Nephron progenitor cell (in vitro differentiated cells): ENCODE results near the gene ROR1.

ENCODE experiments used
- DNase-seq: peaks from one replicate; pipeline ENCODE4 v3.0.0; 2021
- H3K27ac Mint-ChIP-seq: 2 replicates; pipeline ENCODE4 v1.8.0; 2021; ENCODE audit warnings: mild to moderate bottlenecking, moderate library complexity, mixed read lengths
- H3K27me3 Mint-ChIP-seq: 2 replicates; pipeline ENCODE4 v1.8.0; 2021; ENCODE audit warnings: mild to moderate bottlenecking, low read depth, mixed read lengths; ENCODE audit not compliant: poor library complexity
- H3K36me3 Mint-ChIP-seq: 2 replicates; pipeline ENCODE4 v1.8.0; 2021; ENCODE audit warnings: low read depth, mixed read lengths
- H3K4me1 Mint-ChIP-seq: 2 replicates; pipeline ENCODE4 v1.8.0; 2021; ENCODE audit warnings: mixed read lengths
- H3K4me3 Mint-ChIP-seq: 2 replicates; pipeline ENCODE4 v1.8.0; 2021; ENCODE audit warnings: mild to moderate bottlenecking, moderate library complexity, mixed read lengths
- H3K9me3 Mint-ChIP-seq: 2 replicates; pipeline ENCODE4 v1.8.0; 2021; ENCODE audit warnings: mild to moderate bottlenecking, moderate library complexity, mixed read lengths
- CTCF ChIP-seq: fragments of 200-600 bp; sonication (generic); IDR thresholded peaks from 2 replicates; pipeline ENCODE4 v1.5.0; 2021; ENCODE audit warnings: antibody characterized with exemption

ROR1 gene

GRCh38 chr1:64060611-64061302 lies 286.9 kb downstream of the ROR1 start:
- Mint-ChIP-seq H3K9me3 (peaks cover 19% of the 10 kb centered on the region), H3K36me3 (no peaks in the 10 kb centered on the region), H3K4me1 (peaks cover 18% of the 10 kb centered on the region), H3K27me3 (no peaks in the 10 kb centered on the region), H3K4me3 (no peak overlapping the region), H3K27ac (no peak overlapping the region)
- TF ChIP-seq CTCF: no peak
- DNase-seq: no peak

GRCh38 chr1:64061430-64062104 lies 287.8 kb downstream of the ROR1 start:
- Mint-ChIP-seq H3K4me3 (no peak overlapping the region), H3K27me3 (no peaks in the 10 kb centered on the region), H3K36me3 (no peaks in the 10 kb centered on the region), H3K27ac (no peak overlapping the region), H3K4me1 (peaks cover 18% of the 10 kb centered on the region), H3K9me3 (peaks cover 19% of the 10 kb centered on the region)
- no peak for TF ChIP-seq CTCF
- no peak for DNase-seq

GRCh38 chr1:64062529-64062928 lies 288.7 kb downstream of the ROR1 start:
- Mint-ChIP-seq H3K4me1 (peaks cover 18% of the 10 kb centered on the region), H3K36me3 (no peaks in the 10 kb centered on the region), H3K27me3 (no peaks in the 10 kb centered on the region), H3K4me3 (no peak overlapping the region), H3K9me3 (peaks cover 19% of the 10 kb centered on the region), H3K27ac (no peak overlapping the region)
- DNase-seq: no peak
- TF ChIP-seq CTCF: no peak

- H3K4me1 Mint-ChIP-seq: peaks cover 18% of the 10 kb centered on the region
- no peaks in the 10 kb centered on the region for H3K36me3 Mint-ChIP-seq
- no peak overlapping the region for H3K4me3 Mint-ChIP-seq
- peaks cover 14% of the 10 kb centered on the region for H3K9me3 Mint-ChIP-seq
- H3K27ac Mint-ChIP-seq: no peak overlapping the region
- TF ChIP-seq CTCF: no peak
- DNase-seq: no peak
- H3K27me3 Mint-ChIP-seq: no peaks in the 10 kb centered on the region
These were observed 289.2 kb downstream of the ROR1 start for GRCh38 chr1:64062941-64063581.

GRCh38 chr1:64065571-64065970 lies 291.8 kb downstream of the ROR1 start:
- no peak overlapping the region for H3K27ac Mint-ChIP-seq
- H3K4me3 Mint-ChIP-seq: no peak overlapping the region
- DNase-seq: no peak
- no peaks in the 10 kb centered on the region for H3K9me3 Mint-ChIP-seq
- H3K4me1 Mint-ChIP-seq: peaks cover 24% of the 10 kb centered on the region
- H3K27me3 Mint-ChIP-seq: no peaks in the 10 kb centered on the region
- no peak for TF ChIP-seq CTCF
- H3K36me3 Mint-ChIP-seq: no peaks in the 10 kb centered on the region
